GM21529 (cell line): ENCODE data around the gene SCAMP3.
A peak's percentile ranks its signal among the peaks of the same experiment; 100 is the strongest.

Source experiments
- ATAC-seq: cut with Tn5 transposase; IDR thresholded peaks from one replicate; pipeline ENCODE4 v1.9.1; 2021; ENCODE audit not compliant: unreplicated experiment

Gene SCAMP3

DNA sequence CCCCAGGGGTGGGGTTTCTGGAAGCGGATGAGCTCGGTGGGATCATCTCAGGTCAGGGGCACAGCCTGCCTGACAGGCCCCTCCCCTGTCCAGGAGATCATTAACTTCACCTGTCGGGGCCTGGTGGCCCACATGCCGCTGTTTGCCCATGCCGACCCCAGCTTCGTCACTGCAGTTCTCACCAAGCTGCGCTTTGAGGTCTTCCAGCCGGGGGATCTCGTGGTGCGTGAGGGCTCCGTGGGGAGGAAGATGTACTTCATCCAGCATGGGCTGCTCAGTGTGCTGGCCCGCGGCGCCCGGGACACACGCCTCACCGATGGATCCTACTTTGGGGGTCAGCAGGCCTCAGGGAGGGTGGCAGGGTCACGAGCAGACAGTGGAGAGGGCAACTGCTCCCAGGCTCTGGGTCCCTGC is 23.5 kb upstream of the SCAMP3 start:
- no peak for ATAC-seq

DNA sequence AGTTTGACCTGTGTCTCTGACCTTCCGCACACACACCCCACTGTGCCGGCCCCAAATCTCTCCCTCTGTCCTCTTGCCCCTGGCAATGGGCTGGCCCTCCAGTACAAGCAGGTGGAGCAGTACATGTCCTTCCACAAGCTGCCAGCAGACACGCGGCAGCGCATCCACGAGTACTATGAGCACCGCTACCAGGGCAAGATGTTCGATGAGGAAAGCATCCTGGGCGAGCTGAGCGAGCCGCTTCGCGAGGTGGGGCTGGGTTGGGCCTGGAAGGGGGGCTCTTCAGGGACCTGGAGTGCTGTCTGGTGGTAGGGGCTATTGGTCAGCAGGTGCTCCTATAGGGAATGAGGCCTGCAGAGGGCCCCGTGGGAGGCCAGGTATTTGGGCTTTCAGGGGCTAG is 22.9 kb upstream of the SCAMP3 start:
- ATAC-seq: no peak

DNA sequence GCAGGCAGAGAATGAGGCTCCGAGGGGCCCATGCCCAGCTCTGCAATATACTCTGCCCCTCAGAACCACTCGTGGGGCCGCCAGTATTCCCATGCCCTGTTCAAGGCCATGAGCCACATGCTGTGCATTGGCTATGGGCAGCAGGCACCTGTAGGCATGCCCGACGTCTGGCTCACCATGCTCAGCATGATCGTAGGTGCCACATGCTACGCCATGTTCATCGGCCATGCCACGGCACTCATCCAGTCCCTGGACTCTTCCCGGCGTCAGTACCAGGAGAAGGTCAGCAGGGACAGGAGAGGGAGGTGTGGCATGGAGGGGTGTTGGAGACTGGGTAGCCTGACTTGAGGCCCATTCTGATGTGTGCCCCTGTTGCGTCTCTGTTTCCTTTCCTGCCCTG is 22.3 kb upstream of the SCAMP3 start:
- no peak for ATAC-seq

DNA sequence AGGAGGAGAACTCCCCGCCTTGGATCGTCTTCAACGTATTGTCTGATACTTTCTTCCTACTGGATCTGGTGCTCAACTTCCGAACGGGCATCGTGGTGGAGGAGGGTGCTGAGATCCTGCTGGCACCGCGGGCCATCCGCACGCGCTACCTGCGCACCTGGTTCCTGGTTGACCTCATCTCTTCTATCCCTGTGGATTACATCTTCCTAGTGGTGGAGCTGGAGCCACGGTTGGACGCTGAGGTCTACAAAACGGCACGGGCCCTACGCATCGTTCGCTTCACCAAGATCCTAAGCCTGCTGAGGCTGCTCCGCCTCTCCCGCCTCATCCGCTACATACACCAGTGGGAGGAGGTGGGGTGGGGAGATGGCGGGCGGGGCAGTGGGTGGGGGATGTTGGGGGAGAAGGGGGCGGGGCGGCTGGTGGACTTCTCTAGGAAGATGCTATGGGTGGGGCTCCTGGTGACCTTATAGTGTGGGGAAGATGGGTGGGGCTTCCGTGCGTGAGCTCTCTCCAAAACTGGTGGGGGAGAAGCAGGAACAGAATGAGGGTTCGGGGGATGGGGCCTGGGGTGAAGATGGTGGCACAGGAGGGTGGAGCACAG is 20.4 kb upstream of the SCAMP3 start:
- no peak for ATAC-seq

DNA sequence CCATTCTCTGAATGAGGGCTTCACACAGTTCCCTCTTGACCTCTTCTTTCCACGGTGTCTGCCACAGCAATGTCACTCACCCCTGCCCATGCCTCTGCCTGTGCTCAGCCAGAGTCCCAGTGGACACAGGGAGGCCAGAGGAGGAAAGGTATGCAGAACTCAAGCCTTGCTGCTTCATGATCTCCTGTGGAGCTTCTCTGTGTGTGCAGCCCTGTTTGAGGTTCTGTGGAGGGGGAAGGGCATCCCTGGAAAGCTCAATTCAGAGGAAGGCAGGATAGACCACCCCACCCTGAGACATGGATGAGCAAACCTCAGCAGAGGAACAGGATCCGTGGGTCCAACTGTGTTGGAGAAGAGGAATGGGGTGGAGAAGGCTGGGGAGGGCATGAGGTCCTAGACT is 17.1 kb upstream of the SCAMP3 start:
- no peak for ATAC-seq

DNA sequence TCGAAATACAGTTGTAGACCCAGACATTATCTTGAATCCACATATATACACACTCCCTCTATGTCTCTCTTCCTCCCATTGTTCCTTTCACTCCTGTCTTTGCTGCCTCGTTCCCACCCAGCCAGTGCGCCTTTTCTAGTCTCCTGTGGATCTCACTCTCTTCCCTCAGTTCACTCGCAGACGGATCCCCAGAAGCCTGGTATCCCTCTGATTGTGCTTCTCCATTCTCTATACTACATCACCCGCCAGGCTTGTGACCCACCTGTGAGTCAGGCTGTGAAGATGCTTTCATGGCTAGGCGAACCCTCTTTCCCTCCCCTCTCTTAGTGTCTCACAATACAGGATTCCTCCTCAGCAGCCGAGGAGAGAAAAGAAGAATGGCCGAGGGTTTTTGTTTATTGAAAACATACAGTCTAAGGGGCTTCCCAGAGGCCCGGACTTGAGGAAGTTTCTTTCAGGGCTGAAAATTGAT is 16.6 kb upstream of the SCAMP3 start:
- ATAC-seq: no peak

DNA sequence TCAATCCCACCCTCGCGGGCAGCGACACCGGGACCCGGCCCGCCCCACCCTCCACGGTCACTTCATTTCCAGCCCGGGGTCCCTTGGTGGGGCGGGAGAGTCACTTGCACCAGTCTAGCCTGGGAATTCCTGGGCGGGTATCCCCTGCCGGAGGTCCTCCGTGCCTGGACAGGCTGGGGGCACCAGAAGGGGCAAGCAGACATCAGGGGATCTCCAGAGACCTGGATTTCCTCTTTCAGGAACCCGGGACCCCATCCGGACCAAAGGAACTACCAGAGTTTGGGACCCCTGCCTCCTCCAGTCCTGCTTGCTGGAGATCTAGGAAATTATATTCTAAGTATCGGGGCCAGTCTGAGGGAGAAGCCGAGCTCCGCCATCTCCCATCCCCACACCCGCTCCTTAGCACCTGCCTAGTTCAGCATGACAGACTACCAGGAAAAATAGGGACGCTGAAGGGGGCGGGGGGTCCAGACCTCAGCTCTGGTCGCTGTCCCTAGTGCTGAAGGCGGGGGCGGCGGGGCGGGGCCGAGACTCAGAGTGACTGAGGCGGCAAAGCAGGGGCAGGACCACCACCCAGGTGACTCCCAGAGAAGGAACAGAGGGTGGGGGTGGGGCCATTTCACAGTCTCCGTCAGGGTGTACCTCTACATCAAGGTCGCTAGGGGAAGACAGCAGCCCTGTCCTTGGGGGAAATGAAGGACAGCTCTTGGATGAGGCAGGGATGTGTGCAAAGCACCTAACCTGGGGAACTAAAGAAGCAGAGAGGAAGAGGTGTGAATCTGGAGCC is 15.9 kb upstream of the SCAMP3 start:
- ATAC-seq: no peak

DNA sequence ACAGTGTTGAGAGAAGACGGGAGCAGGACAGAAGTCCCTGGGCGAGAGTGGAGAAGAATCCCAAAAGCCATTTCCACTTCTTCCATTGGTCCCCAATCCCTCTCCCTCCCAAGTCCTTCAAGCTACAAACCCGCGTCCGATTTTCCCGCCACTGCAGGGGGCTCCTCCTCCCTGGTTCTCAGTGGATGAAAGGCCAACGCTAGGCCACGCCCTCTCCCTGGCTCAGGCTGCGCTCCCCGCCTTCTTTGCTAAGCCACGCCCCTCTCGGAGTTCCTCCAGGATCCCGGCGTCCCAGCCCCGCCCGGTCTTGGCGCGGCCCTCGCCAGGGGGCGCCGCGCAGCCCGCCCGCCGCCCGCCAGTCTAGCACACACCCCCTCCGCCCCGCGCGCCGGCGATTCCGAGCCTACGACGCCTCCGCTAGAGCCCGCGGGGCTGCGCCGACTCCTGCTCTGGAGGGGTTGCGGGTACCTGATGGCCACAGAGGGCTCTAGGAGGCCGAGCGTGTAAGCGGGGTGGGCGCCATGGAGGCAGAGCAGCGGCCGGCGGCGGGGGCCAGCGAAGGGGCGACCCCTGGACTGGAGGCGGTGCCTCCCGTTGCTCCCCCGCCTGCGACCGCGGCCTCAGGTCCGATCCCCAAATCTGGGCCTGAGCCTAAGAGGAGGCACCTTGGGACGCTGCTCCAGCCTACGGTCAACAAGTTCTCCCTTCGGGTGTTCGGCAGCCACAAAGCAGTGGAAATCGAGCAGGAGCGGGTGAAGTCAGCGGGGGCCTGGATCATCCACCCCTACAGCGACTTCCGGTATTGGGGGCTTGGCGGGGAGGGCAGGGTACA is 15.1 kb upstream of the SCAMP3 start, which contains the start of gene HCN3:
Gene HCN3 (plus strand): TSS at position 394 of the 832 bp plus-strand sequence. CDS start 128 bp downstream, at position 522.
- peak; percentile 60 for ATAC-seq

DNA sequence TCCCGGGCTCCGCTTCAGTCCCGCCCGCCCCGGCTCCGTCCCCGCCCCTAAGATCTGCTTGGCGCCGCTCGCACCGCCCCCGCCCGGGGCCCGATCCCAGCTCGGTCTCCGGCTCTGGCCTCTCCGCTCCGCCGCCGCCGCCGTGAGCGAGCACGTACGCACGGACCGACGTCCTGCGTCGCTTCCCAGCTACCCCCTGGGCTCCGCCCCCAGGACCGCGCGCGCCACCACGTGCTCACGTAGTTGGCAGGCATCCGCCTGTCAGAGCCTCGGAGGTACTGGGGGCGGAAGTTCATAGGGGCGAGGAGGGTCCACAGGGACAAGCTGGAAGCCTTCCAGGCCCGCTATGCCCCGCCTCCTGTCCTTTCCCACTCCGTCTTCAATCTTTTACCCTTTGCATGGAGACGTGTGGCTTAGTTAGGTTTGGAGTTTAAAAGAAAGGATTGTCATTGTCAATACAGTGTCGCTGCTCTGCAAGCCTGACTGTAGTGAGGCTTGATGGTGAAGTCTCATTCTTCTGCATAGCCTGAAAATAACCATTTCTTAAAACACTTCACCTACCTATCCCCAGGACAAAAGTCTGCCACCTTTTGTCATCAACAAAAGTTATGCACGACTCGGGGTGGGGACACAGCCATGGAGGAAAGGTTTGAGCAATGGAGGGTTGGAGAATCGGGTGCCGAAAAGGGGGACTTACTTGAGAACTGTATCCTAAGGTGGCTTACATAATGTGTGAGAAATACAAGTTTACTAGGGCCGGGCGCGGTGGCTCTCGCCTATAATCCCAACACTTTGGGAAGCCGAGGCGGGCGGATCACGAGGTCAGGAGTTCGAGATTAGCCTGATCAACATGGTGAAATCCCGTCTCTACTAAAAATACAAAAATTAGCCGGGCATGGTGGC is 11.4 kb upstream of the SCAMP3 start, which contains the start of gene CLK2:
Gene CLK2 (minus strand): TSS at position 162 of the 903 bp plus-strand sequence. CDS start 2,527 bp downstream, outside the sequence.
- peak; percentile 75 for ATAC-seq

DNA sequence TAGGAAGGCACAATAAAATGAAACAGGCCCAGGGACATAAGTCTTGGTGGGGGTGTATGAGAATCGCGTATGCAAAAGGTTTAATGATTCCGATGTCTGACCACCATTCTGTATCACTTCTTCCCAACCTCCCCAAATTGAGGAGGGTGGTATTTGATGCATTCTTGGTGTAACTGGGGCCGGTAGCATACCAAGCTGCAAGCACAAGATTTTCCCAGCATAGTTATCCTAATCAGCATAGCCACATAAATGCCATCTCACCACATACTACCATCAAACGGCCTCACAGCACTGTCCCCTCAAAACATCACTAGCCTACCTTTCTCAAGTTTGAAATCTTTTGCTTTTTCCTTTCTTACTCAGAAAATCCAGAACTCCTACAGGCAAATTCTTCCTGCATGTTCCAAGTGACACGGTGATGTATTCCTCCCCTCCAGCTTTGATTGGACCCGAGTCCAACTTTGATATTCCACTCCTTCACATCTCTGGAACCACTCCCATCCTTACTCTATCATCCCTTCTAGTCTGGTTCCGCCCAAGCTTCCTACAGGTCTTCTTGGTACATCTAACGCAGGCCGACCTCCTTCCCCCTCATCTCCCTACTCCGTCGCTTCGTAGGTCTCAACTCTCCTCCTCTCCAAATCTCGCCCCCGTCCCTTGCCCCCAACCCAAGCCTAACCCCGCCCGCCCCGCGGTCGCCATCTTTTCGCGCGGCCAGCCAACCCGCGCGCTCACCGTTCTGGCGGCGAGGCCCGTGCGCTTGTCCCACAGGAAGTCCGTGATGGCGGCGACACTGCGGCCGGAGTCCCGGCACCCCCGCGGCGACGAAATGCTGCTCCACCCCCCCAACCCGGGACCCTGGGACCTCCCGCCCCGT is 10.5 kb upstream of the SCAMP3 start:
- peak; percentile 33 for ATAC-seq

DNA sequence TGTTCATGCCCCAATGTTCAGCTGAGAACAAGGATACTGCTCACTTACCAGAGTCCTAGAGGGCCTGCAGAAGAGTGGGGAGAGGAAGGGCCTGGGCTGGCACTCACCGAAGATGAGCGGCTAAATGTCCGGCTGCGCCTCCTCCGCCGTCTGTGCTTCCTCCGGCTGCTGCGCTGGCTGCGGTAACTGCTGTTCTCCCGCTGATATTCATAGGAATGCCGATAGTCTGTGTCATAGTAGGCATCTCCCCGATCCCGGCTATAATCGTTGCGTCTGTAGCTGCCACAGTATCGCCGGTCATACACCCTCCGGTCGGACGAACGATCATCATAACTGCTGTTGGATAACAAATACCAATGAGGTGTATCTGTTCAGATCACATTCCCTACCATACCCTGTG is 7.2 kb upstream of the SCAMP3 start:
- ATAC-seq: no peak

DNA sequence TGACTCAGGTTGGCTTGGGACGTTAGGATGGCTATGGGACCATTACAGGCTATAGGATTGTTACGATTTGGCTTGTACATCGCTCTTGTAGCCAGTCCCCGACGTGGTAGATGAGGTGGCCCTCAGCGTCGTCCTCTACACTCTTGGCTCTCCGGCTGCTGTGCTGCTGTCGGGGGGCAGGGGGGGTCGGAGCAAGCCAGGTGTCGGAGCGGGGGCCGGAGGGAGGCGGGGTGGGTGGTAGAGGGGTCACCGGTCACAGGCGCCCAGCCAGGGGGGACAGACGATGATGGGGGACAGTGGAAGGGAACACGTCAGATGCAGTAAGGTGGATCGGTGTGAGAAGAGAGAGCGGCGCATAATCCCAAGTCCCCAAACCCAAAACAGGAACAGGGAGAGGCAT is 6.5 kb upstream of the SCAMP3 start:
- no peak for ATAC-seq

DNA sequence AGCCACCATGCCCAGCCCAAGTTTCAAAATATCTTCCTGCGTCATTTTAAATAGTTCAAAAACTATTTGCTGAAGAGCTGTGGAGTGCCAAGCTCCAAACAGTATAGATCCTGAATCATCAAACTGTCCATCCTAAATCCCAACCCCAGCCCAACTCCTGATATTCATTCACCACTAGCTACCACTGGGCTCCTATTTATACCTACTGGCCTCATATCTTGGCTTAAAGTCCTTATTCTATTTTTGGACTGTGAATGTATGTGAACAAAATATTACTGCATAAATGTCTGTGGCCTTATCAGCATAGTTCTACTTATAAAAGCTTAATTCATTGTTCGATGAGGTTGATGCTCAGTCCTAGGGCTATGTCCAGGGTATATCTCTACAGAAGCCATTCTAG is 5.2 kb upstream of the SCAMP3 start:
- ATAC-seq: no peak

DNA sequence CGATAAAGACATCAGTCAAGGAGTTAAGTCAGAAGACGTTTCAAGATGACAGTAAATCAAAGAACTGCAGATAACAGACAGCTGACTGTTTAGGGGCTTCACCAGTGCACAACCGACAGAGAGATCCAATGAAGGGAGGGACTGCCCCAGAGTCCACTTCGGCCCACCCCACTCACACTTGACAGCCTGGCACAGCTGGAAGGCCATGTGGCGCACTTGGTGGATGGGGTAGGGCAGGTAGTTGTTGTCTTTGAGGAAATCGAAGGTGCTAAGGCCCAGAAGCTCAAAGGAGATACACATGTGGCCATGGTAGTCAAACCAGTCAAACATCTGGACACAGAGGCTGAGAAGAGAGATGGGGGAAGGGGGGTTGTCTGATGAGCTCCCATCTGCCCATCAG is 4.4 kb upstream of the SCAMP3 start:
- ATAC-seq: no peak

DNA sequence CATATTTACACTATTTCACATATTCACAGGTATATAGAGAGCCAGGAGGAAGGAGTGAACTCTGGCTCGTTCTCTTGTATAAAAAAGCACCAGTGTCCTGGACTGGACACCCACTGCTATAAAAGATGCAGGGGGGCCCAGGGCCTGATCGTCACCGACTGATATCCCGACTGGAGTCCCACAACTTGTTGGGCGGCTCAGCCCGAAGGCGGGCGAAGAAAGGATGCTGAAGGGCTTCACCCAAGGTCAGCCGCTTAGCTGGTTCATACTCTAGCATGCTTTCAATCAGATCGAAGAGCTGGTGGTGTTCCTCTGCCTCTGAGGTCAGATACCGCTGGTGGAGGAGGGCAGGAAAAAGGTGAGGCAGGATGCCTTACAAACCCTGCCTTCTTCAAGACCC is 907 bp upstream of the SCAMP3 start:
- ATAC-seq: no peak

DNA sequence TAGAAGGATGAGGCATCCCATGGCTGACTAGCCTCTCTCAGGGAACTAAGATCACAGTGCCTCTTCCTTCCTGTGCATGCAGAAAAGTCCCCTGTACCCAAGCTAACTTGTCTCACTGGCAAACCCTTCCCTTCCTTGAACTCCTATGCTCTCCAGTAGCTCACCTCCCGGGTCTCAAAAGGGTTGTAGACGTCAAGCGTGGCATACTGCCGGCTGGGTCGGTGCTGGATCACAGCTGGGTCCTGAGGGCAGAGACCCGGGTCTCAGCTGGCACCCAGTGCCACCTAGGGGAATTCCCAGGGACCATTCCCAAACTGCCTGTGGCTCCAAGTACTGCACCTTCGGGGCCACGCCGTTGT is 688 bp downstream of the SCAMP3 start:
- no peak for ATAC-seq

DNA sequence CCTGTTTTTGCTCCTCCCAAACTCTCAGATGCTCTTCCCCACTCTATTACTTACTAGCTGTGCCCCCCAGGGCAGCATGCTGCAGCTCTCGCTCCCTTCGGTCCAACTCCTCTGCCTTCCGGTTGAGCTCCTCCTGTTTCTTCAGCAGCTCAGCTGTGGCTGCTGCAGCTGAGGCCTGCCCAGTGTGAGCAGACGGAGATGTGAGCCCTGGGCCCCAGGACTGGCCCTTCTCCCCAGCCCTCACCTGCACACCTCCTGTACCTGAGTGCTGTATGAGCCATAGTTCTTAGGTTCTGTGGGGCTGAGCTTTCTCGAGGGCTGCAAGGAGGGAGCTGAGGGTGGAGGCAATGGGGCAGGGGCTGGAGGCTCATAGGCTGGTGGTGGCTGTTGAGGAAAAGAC is 1.9 kb downstream of the SCAMP3 start:
- no peak for ATAC-seq

DNA sequence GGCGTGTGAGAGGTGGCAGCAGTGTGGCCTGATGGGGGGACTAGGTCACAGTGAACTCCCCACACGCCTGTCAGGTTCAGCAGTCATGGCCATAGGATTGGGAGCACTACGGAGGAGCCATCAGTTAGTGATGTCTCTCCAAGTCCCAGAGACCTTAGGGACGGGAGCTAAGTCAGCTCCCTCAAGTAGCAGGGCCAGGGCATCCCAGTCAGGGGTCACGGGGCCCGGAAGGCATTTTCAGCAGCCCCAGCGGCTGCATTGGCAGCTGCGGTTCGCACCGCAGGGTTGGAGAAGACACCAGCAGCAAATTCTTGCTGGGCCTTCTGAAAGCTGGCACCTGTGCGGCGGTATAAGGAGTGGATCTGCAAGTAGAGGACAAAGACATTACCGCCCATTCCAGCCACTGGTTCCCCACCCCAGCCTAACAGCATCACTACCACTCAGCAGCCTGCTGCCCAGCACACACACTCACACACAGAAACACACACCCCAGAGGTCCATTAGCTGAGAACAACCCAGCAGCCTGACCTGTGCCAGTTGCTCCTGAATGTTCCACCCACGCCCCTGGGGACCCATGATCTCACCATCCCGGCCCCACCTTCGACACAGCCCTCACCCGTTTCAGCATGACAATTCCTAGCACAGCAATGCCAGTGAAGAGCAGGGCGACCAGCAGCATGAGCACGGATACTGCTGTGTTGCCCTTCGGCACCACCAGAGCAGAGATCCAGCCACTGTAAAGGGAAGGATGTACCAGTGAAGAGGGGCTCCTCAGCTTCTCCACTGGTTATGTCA is 5.9 kb downstream of the SCAMP3 start:
- ATAC-seq: no peak
